ENCODE data around the gene CDKL1. TPM values are rescaled to one million over a fixed set of nuclear protein-coding genes. Genes with fewer than 3 reads are reported as not detected.
"Not testable (repeated sequence)": the region's sequence is repeated elsewhere in the genome, so short reads cannot be mapped to it uniquely, and the experiment has no call there.

CDKL1 gene
- total RNA-seq, 1 donor = 6.5 TPM

- peak in 2 of 3 donors; percentile 41 to 70 for DNase-seq (ENCODE audit: low read depth in 2 of 3, low spot score in 2 of 3)
These were observed 60.5 kb downstream of the CDKL1 start for GRCh38 chr14:50335989-50336824.

DNA sequence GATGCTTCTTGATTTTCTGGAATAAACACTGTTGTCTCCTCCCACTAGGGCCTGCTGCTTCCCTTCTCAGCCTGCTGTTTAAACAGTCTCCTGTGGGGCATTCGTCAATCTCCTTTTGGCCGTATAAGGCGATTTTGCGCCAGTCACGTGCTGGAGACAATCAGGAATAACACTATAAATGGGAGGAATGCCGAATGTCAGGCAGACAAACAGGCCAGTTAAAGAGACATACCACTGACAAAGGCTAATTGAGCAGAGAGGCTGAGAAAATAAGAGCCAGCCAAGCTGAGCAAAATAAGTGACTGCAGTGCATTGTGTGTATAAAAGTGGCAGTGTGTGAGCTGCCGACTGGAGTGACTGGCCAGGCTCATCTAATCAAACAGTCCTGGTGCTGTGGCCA is 61.3 kb downstream of the CDKL1 start:
- no peak for DNase-seq (ENCODE audit: low read depth in 2 of 3, low spot score in 2 of 3)

DNA sequence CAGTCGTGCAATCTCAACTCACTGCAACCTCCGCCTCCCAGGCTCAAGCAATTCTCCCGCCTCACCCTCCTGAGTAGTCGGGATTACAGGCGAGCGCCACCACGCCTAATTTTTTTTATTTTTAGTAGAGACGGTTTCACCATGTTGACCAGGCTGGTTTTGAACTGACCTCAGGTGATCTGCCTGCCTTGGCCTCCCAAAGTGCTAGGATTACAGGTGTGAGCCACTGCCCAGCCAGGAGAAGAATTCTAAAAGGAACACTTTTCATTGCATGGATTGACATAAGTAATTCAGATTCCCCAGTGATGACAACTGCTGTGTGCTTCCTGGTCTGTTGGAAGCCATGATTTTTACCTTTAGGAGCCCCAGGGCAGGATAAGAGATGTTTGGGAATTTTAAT is 62.5 kb downstream of the CDKL1 start:
- DNase-seq (ENCODE audit: low read depth in 2 of 3, low spot score in 2 of 3) = no peak

GRCh38 chr14:50333014-50333509 is 63.6 kb downstream of the CDKL1 start:
- DNase-seq (ENCODE audit: low read depth in 2 of 3, low spot score in 2 of 3) = no peak

DNA sequence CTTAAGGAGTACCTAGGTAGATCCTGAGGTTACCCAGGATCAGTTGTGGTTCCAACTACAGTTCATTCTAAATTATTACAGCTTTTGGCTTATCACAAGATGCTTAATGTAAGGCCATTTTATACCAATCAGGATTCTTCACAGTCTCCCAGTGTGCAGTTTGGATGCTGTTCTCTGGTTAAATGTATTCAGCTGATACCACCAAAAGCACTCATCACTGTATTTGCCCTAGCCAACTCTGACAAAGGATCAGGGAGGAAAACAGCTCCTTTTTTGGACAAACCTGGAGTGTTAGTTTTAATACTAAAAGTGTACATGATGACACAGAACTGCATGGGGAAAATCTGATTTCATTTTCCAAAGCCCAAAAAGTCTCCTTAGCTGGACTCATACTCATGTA is 65.1 kb downstream of the CDKL1 start:
- no peak for DNase-seq (ENCODE audit: low read depth in 2 of 3, low spot score in 2 of 3)

DNA sequence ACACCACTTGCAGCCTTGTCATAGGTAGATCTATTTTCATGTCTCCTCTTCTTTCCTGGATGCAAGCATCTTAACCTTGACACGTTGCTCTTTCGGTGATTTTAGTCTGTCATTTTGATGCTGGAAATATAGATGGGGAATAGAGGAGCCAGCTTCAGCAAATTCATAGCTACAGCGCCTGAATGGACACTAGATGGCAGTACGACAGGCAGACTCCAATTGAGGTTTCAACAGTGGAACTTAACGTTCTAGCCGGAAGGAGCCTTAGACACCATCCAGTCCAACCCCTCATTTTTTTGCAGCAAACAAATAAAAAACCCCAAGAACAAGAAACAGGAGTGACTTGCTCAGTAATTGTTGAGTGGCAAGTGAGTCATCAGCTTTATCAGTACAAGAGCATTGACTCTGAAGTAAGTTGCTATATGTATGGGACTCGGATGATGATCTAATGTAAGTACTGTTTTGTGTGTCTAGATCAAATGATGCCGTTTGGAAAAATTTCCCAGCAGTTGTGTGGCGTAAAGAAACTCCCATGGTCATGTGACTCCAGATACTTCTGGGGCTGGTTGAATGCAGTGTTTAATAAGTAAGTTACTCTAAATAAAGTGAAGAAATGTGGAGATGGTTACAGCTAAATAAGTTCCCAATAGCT is 75.5 kb downstream of the CDKL1 start:
- DNase-seq (ENCODE audit: low read depth in 2 of 3, low spot score in 2 of 3) = peak; percentile 37 to 94 (median 90)

DNA sequence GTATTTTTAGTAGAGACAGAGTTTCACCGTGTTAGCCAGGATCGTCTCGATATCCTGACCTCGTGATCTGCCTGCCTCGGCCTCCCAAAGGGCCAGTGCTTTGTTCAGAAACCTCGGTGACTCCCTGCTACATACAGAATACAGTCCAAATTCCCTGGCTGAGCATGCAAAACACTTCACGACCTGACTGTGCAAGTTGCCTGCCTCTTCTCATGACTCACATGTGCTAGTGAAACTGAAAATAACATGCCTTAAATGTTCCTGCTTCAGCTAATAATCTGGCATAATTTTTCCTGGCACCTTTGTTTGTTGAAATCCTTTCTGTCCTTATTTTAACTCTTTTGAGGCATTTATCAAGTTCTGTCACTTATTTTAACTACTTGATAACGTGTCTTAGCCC is 76.4 kb downstream of the CDKL1 start:
- DNase-seq (ENCODE audit: low read depth in 2 of 3, low spot score in 2 of 3) = no peak

GRCh38 chr14:50319721-50320120 is 77.0 kb downstream of the CDKL1 start:
- DNase-seq (ENCODE audit: low read depth in 2 of 3, low spot score in 2 of 3) = no peak

- DNase-seq (ENCODE audit: low read depth in 2 of 3, low spot score in 2 of 3) = no peak
These were observed 77.4 kb downstream of the CDKL1 start for GRCh38 chr14:50319293-50319692.

- peak in 1 of 3 donors; percentile 33 for DNase-seq (ENCODE audit: low read depth in 2 of 3, low spot score in 2 of 3)
These were observed 78.6 kb downstream of the CDKL1 start for GRCh38 chr14:50318031-50318626.

GRCh38 chr14:50314098-50314497 is 82.6 kb downstream of the CDKL1 start:
- DNase-seq (ENCODE audit: low read depth in 2 of 3, low spot score in 2 of 3) = not testable (repeated sequence)

DNA sequence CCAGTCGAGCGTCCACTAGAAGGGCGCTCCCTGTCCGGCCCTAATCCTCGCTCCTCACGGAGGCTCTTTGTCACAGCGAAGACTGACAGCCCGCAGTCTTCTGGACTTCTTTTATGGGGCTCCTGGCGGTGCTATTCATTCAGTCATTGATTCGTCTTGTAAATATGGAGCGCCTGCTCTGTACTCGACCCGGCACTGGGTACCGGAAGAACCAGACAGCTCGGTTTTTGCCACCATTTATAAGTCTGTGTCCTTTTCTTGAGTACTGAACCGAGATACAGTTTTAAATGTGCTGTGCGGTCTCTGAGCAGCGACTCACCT is 84.0 kb downstream of the CDKL1 start:
- DNase-seq (ENCODE audit: low read depth in 2 of 3, low spot score in 2 of 3) = no peak

DNA sequence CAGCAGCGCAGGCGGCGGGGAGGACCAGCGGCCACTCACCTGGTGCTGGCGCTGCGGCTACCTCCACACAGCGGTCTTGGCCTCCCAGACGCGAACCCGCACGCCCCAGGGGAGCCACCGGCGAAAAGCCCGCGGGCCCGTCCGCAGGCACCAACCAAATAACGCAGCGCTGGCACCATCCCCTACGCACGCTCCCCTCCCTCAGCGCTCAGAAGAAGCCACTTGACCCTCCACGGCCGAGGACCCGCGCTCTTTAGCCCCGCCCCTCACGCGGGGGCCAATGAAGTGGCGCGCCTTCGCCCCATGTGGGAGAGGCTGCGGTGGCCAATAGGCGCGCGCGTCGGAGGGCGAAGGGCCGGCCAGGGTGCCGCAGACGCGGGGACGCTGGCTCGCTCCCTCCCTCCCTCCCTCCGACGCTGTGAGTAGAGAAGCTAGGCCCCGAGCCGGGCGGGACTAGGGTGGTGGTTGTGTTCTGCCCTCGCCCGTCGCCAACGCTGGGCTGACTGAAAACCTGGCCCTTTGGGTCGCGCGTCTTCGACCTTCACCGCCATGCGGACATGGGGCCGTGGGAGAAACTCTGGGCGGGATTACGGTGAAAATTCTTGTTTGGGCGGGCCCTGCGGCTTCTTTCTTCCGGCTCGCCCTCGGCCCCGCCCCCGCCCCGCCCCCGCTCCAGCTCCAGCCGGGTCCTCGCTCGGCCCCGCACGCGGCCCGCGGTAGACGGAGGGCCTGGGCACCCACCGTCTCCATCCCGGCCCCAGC is 84.5 kb downstream of the CDKL1 start, which contains the start of the genes DMAC2L and L2HGDH:
Gene DMAC2L, plus strand, starts transcription at position 353 of the 762 bp plus-strand sequence. CDS start 9,164 bp downstream, outside the sequence.
Gene L2HGDH, minus strand, starts transcription at position 258 of the 762 bp plus-strand sequence. Its CDS starts 79 bp downstream, at position 179.
- DNase-seq (ENCODE audit: low read depth in 2 of 3, low spot score in 2 of 3) = peak; percentile 79 to 95 (median 94)

DNA sequence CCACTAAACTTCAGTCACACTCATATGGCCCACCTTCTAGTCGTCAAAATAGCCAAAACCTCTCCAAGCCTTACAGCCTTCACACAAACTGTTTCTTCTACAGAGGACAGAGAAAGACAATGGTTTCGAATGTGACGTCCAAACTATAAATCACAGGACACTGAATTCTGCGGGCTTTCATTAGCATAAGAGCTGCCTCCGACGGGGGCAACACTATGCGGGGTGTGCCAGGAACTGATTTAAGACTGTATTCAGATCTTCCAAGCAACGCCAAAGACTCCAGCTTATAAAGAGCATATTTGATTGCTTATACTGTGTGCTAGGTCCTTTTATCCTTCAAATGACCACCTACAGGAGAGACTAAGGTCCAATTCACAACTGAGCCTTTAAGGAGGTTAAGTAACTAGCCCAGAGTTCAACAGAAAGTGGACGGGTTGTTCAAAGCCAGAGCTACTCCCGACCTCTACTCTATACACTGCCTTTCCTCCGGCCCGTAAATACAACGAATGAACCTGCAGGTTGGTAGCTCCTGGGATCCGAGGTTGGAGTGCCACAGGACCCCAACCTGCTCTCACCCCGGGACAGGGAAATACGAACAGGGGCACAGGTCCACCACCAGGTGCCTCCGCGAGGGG is 85.2 kb downstream of the CDKL1 start:
- no peak for DNase-seq (ENCODE audit: low read depth in 2 of 3, low spot score in 2 of 3)

DNA sequence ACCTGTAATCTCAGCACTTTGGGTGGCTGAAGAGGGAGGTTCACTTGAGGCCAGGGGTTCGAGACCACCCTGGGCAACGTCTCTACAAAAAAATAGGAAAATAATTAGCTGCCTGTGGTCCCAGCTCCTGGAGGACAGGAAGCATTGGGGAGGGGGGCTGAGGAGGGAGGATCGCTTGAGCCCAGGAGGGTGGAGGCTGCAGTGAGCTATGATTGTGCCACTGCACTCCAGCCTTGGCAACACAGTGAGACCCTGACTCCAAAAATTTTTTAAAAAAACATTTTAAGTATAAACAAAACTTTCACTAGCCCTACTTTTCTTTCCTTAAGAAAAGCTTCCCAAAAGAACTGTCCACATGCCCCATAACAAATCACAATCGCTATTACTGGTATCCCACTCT is 86.2 kb downstream of the CDKL1 start:
- DNase-seq (ENCODE audit: low read depth in 2 of 3, low spot score in 2 of 3) = no peak

DNA sequence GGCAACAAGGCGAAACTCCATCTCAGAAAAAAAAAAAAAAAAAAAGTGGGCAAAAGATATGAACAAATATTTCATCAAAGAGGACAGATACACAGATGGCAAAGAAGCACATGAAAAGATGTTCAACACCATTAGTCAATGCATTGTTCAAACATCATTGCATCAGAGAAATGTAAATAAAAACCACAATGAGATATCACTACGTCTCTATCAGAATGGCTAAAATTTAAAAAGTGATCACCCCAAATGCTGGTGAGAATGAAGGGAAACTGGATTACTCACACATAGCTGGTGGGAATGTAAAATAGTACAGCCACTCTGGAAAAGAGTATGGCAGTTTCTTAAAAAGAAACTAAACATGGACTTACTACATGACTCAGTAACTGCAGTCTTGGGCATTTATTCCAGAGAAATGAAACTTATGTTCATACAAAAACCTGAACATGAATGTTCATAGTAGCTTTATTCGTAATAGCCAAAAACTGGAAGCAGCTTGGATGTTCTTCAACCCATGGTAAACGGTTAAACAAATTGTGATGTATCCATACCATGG is 88.2 kb downstream of the CDKL1 start:
- DNase-seq (ENCODE audit: low read depth in 2 of 3, low spot score in 2 of 3) = no peak

GRCh38 chr14:50303744-50304471 is 92.8 kb downstream of the CDKL1 start:
- DNase-seq (ENCODE audit: low read depth in 2 of 3, low spot score in 2 of 3) = peak in 2 of 3 donors; percentile 14 to 17

GRCh38 chr14:50301914-50302313 is 94.8 kb downstream of the CDKL1 start:
- DNase-seq (ENCODE audit: low read depth in 2 of 3, low spot score in 2 of 3) = no peak

DNA sequence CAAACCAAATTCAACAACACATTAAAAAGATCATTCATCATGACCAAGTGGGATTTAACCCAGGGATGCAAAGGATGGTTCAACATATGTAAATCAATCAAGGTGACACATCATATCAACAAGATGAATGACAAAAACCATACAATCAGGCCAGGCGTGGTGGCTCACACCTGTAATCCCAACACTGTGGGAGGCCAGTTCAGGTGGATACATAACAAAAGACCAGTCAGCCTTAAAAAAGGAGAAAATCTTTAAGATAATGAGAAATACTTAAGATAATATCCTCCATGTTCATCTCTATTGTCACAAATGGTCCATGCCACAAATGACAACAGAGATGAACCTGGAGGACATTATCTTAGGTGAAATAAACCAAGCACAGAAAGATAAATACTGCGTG is 97.1 kb downstream of the CDKL1 start:
- DNase-seq (ENCODE audit: low read depth in 2 of 3, low spot score in 2 of 3) = no peak
